H1 (cell line): ENCODE data around the gene SIPA1L3. TPM values are rescaled to one million over a fixed set of nuclear protein-coding genes. Genes with fewer than 3 reads are reported as not detected.

Source experiments
- CTCF ChIA-PET: fragments of 300-600 bp; sonication (Branson Sonifier 250); formaldehyde crosslinking; loops from one replicate; lab custom pipeline; 2021; ENCODE audit not compliant: partially characterized antibody; lab: Charles Lee
- POLR2A ChIA-PET: fragments of 300-600 bp; sonication (Branson Sonifier 250); formaldehyde crosslinking; loops from one replicate; lab custom pipeline; 2021; ENCODE audit warnings: inconsistent platforms; ENCODE audit not compliant: partially characterized antibody; lab: Charles Lee
- DNase-seq, 2 experiments: peaks; one replicate each; pipeline versions ENCODE4 v3.0.0 to v3.0.0-alpha.2; 2010 to 2022; ENCODE audit warnings: low spot score in 2 of 2, low read depth in 1 of 2, mixed read lengths in 1 of 2
- FAIRE-seq: peaks from 2 replicates; lab custom pipeline; 2011; peaks lifted over from hg19 to GRCh38; lab: Jason Lieb, UNC
- H2AFZ ChIP-seq: 2 replicates; pipeline ENCODE4 v1.8.1; 2012; ENCODE audit warnings: low read length, inconsistent platforms
- H2AK5ac ChIP-seq: 2 replicates; pipeline ENCODE4 v1.6.1; 2013; ENCODE audit warnings: low read depth, low read length
- H2BK120ac ChIP-seq: replicated peaks from 2 replicates; pipeline ENCODE3; 2013; ENCODE audit warnings: low read depth, low read length, inconsistent platforms
- H2BK12ac ChIP-seq: 2 replicates; pipeline ENCODE4 v1.6.1; 2013; ENCODE audit warnings: low read depth, low read length
- H2BK15ac ChIP-seq: 2 replicates; pipeline ENCODE4 v1.6.1; 2013; ENCODE audit warnings: low read length
- H2BK20ac ChIP-seq: 2 replicates; pipeline ENCODE4 v1.6.1; 2013; ENCODE audit warnings: low read length
- H2BK5ac ChIP-seq: 2 replicates; pipeline ENCODE4 v1.6.1; 2013; ENCODE audit warnings: low read depth, low read length
- H3K14ac ChIP-seq: 2 replicates; pipeline ENCODE4 v1.6.1; 2013; ENCODE audit warnings: inconsistent platforms; ENCODE audit not compliant: insufficient read length
- H3K18ac ChIP-seq: 2 replicates; pipeline ENCODE4 v1.6.1; 2013; ENCODE audit warnings: low read length; ENCODE audit errors: extremely low read depth
- H3K23ac ChIP-seq: 2 replicates; pipeline ENCODE4 v1.6.1; 2013; ENCODE audit warnings: inconsistent platforms; ENCODE audit not compliant: insufficient read length
- H3K23me2 ChIP-seq: 2 replicates; pipeline ENCODE4 v1.6.1; 2013; ENCODE audit warnings: low read depth, low read length
- H3K27ac ChIP-seq: 2 replicates; pipeline ENCODE4 v1.6.1; 2011; ENCODE audit warnings: low read depth, low read length, inconsistent platforms
- H3K27me3 ChIP-seq, 4 experiments: replicated peaks in 1 of 4; 1 replicate in 1 of 4; 2 replicates in 3 of 4; pipeline versions ENCODE4 v1.6.1 to v1.8.1; 2011 to 2013; ENCODE audit warnings: low read length in 3 of 4, mild to moderate bottlenecking in 3 of 4, inconsistent platforms in 2 of 4, mixed read lengths in 2 of 4, moderate library complexity in 1 of 4; ENCODE audit not compliant: control insufficient read depth in 3 of 4, insufficient read depth in 3 of 4; ENCODE audit errors: extremely low read depth in 1 of 4
- H3K36me3 ChIP-seq, 4 experiments: 2 replicates each; pipeline versions ENCODE4 v1.6.1 to v1.8.1; 2011 to 2013; ENCODE audit warnings: mild to moderate bottlenecking in 4 of 4, low read length in 3 of 4, moderate library complexity in 2 of 4, control low read depth in 1 of 4, inconsistent platforms in 1 of 4; ENCODE audit not compliant: insufficient read depth in 4 of 4, control insufficient read depth in 2 of 4
- H3K4ac ChIP-seq: replicated peaks from 2 replicates; pipeline ENCODE3; 2013; ENCODE audit warnings: low read length, low read depth, mixed read lengths, inconsistent platforms; ENCODE audit not compliant: insufficient read length
- H3K4me1 ChIP-seq, 4 experiments: replicated peaks in 1 of 4; 1 replicate in 1 of 4; 2 replicates in 3 of 4; pipeline versions ENCODE4 v1.6.1 to v1.8.1; 2011 to 2013; ENCODE audit warnings: low read length in 3 of 4, inconsistent platforms in 2 of 4, mixed read lengths in 1 of 4; ENCODE audit not compliant: insufficient read depth in 4 of 4, control insufficient read depth in 3 of 4
- H3K4me2 ChIP-seq, 2 experiments: 2 replicates each; pipeline versions ENCODE4 v1.6.1 to v1.8.1; 2011 to 2013; ENCODE audit warnings: low read depth in 2 of 2, low read length in 2 of 2, control low read depth in 1 of 2, inconsistent platforms in 1 of 2, mild to moderate bottlenecking in 1 of 2; ENCODE audit not compliant: insufficient read depth in 1 of 2
- H3K4me3 ChIP-seq, 4 experiments: fragments of 200-600, 300-600 bp in 1 of 4; sonication (generic), shearing (Covaris generic), sonication (Bioruptor Twin) in 1 of 4; 2 replicates each; pipeline versions ENCODE4 v1.5.1 to v1.8.1; 2011 to 2016; ENCODE audit warnings: low read length in 4 of 4, low read depth in 3 of 4, control low read depth in 2 of 4, inconsistent platforms in 2 of 4, mild to moderate bottlenecking in 2 of 4, mixed read lengths in 1 of 4, moderate library complexity in 1 of 4; ENCODE audit not compliant: insufficient read depth in 2 of 4; ENCODE audit errors: extremely low read depth in 1 of 4
- H3K56ac ChIP-seq: replicated peaks from 2 replicates; pipeline ENCODE3; 2013; ENCODE audit warnings: low read depth, mild to moderate bottlenecking, mixed read lengths, low read length, inconsistent platforms; ENCODE audit not compliant: insufficient read length
- H3K79me1 ChIP-seq: 2 replicates; pipeline ENCODE4 v1.6.1; 2013; ENCODE audit warnings: low read depth, low read length, control low read depth
- H3K79me2 ChIP-seq, 2 experiments: 2 replicates each; pipeline versions ENCODE4 v1.6.1 to v1.8.1; 2012 to 2013; ENCODE audit warnings: low read length in 2 of 2, mild to moderate bottlenecking in 2 of 2, inconsistent platforms in 1 of 2; ENCODE audit not compliant: insufficient read depth in 2 of 2, control insufficient read depth in 1 of 2
- H3K9ac ChIP-seq, 4 experiments: replicated peaks in 1 of 4; 1 replicate in 1 of 4; 2 replicates in 3 of 4; pipeline versions ENCODE4 v1.6.1 to v1.8.1; 2011 to 2013; ENCODE audit warnings: low read depth in 3 of 4, low read length in 3 of 4, control low read depth in 2 of 4, mild to moderate bottlenecking in 2 of 4, moderate library complexity in 2 of 4, inconsistent platforms in 1 of 4; ENCODE audit errors: extremely low read depth in 1 of 4
- H3K9me3 ChIP-seq, 2 experiments: 2 replicates each; pipeline versions ENCODE4 v1.6.1 to v1.8.1; 2012 to 2013; ENCODE audit warnings: mild to moderate bottlenecking in 2 of 2, moderate library complexity in 2 of 2, control low read depth in 1 of 2, inconsistent platforms in 1 of 2, low read depth in 1 of 2, low read length in 1 of 2, mixed read lengths in 1 of 2; ENCODE audit not compliant: insufficient read depth in 2 of 2
- H4K20me1 ChIP-seq, 2 experiments: replicated peaks in 1 of 2; 2 replicates each; pipeline versions ENCODE3 to v1.8.1; 2011 to 2013; ENCODE audit warnings: inconsistent platforms in 2 of 2, low read length in 2 of 2, mild to moderate bottlenecking in 1 of 2; ENCODE audit not compliant: insufficient read depth in 2 of 2, control insufficient read depth in 1 of 2
- H4K5ac ChIP-seq: 2 replicates; pipeline ENCODE4 v1.6.1; 2013; ENCODE audit warnings: low read length, low read depth, mixed read lengths, inconsistent platforms; ENCODE audit not compliant: insufficient read length
- H4K8ac ChIP-seq: 2 replicates; pipeline ENCODE4 v1.8.0; 2013; ENCODE audit warnings: mild to moderate bottlenecking, moderate library complexity, low read length, inconsistent platforms; ENCODE audit not compliant: insufficient read depth; ENCODE audit errors: extremely low read depth
- H4K91ac ChIP-seq: replicated peaks from 2 replicates; pipeline ENCODE3; 2013; ENCODE audit warnings: low read length, mixed read lengths, inconsistent platforms; ENCODE audit not compliant: insufficient read length
- ASH2L ChIP-seq: fragments of 200-600, 300-600 bp; sonication (generic); IDR thresholded peaks from one replicate; pipeline ENCODE4 v1.7.1; 2017; ENCODE audit warnings: low read length
- CBX5 ChIP-seq: fragments of 300-800, 300-1000 bp; sonication (generic); IDR thresholded peaks from 2 replicates; pipeline ENCODE4 v1.7.1; 2016; ENCODE audit warnings: antibody characterized with exemption, low read length, low read depth
- EP300 ChIP-seq, 2 experiments: IDR thresholded peaks; 1 replicate in 1 of 2; 2 replicates in 1 of 2; pipeline ENCODE4 v1.6.1; 2011 to 2012; ENCODE audit warnings: low read depth in 2 of 2, low read length in 2 of 2, mild to moderate bottlenecking in 2 of 2, borderline replicate concordance in 1 of 2, inconsistent platforms in 1 of 2, moderate library complexity in 1 of 2
- GABPA ChIP-seq: IDR thresholded peaks from 2 replicates; pipeline ENCODE4 v1.6.1; 2011; ENCODE audit warnings: mild to moderate bottlenecking, low read length, moderate library complexity, borderline replicate concordance; ENCODE audit not compliant: insufficient read depth
- KDM5A ChIP-seq: fragments of 200-600 bp; IDR thresholded peaks from 2 replicates; pipeline ENCODE4 v1.7.1; 2012; ENCODE audit warnings: mild to moderate bottlenecking, low read length, inconsistent platforms, mixed read lengths
- RBBP5 ChIP-seq: IDR thresholded peaks from 2 replicates; pipeline ENCODE4 v1.7.1; 2012; ENCODE audit warnings: low read depth, mild to moderate bottlenecking, inconsistent platforms, low read length, moderate library complexity, borderline replicate concordance
- SIN3A ChIP-seq, 2 experiments: IDR thresholded peaks in 1 of 2; conservative IDR thresholded peaks in 1 of 2; 2 replicates each; pipeline ENCODE4 v1.6.1; 2011 to 2012; ENCODE audit warnings: low read length in 2 of 2, improper control_type of control experiment in 1 of 2, low read depth in 1 of 2, mild to moderate bottlenecking in 1 of 2
- SP2 ChIP-seq: IDR thresholded peaks from 2 replicates; pipeline ENCODE4 v1.6.1; 2012; ENCODE audit warnings: mild to moderate bottlenecking, low read length, inconsistent platforms
- YY1 ChIP-seq: IDR thresholded peaks from 2 replicates; pipeline ENCODE4 v1.6.1; 2011; ENCODE audit warnings: low read depth, mild to moderate bottlenecking, low read length
- WGBS, 2 experiments: shearing (Covaris generic) in 1 of 2; methylation state at CpG; one replicate each; pipeline versions ENCODE4 v1.1.6 to v1.1.7; 2013 to 2015; ENCODE audit warnings: low lambda C conversion rate in 2 of 2, mixed read lengths in 2 of 2, inconsistent platforms in 1 of 2, low coverage in 1 of 2, missing lambda C conversion rate in 1 of 2; ENCODE audit not compliant: insufficient replicate concordance in 2 of 2, insufficient coverage in 1 of 2, insufficient read length in 1 of 2; ENCODE audit errors: extremely low coverage in 1 of 2, missing lambda C conversion rate in 1 of 2; 5-methylcytosine and 5-hydroxymethylcytosine counted together
- polyA plus RNA-seq, 7 experiments: library from polyadenylated mRNA; depleted of rRNA in 3 of 7; stranded (reverse) in 5 of 7; unstranded in 2 of 7; fragments of >200 nt in 5 of 7; fragments of 200-250 nt in 2 of 7; gene quantifications; 1 replicate in 5 of 7; 2 replicates in 1 of 7; 4 replicates in 1 of 7; pipeline versions ENCODE4 v1.2.1 to v1.2.3, GENCODE V29; 2011 to 2013; ENCODE audit warnings: missing spikeins in 2 of 7, mixed read lengths in 2 of 7
- total RNA-seq: library from RNA; stranded (reverse); fragmentation: NEBNext Ultra II Directional; extraction: Animal tissue kit (Norgen Biotek cat#: 25700); gene quantifications from 2 replicates; pipeline ENCODE4 v1.2.1, GENCODE V29; 2021
- TF ChIP-seq, protein P1 (sequence below): IDR thresholded peaks from 2 replicates; pipeline ENCODE4 v1.6.1; 2012; ENCODE audit warnings: inconsistent platforms
- TF ChIP-seq, protein P2 (sequence below): IDR thresholded peaks from 2 replicates; pipeline ENCODE4 v1.6.1; 2012; ENCODE audit warnings: inconsistent platforms

The SIPA1L3 gene
- total and polyA plus RNA-seq, 2 of the 8 experiments (the other 6 are each of a cell fraction or from before 2014, with no cell fraction given): 15.0 to 54.9 TPM

DNA sequence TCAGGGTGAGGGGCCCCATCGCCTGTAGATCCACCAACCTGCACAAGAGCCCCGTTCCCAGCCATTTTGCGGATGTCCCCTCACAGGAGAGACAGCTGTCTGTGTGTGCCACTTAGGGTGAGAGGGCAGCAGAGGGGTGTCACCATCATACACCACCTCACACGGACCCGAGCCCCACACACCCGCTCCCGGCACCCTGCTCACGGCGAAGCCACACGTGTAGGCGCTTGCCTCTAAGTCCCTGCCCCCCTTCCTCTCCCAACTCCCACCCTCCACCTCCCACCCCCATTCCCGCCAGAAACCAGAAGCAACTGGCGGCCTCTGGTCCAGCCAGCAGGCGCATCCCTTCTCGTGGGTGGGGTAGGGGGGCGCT lies 321.0 kb downstream of the SIPA1L3 start:
- 0% methylated on average over 3 of the region's 16 CpGs; no CpG with 5 or more reads in 1 of the 2 experiments for WGBS, 2 experiments
- H3K4me2 ChIP-seq: peak overlapping the region; percentile 78 to 95
- peak overlapping the region; percentile 83 for H2BK20ac ChIP-seq
- H2BK5ac ChIP-seq: peak overlapping the region; percentile 94; the same call in 1 of the 2 replicates
- no peak overlapping the region for H3K4ac ChIP-seq
- ChIA-PET POLR2A (interaction anchor here (0.9 to 1.8 kb wide), 6 partner anchors 10 to 161 kb away, joined by 3 to 4 read pairs (median 4); partner anchors contain the start of gene SPRED3), CTCF (interaction anchor here (0.6 to 1.9 kb wide), 7 partner anchors 11 to 147 kb away, joined by 3 to 17 read pairs (median 5); no protein-coding TSS in a partner anchor)
- no peak overlapping the region for H2BK120ac ChIP-seq
- peak overlapping the region; percentile 14; the same call in 1 of the 2 replicates for H2BK15ac ChIP-seq
- H3K9ac ChIP-seq: peak overlapping the region in 1 of 4 experiments; percentile 57; a peak in 3 of 7 replicates
- H2BK12ac ChIP-seq: peak overlapping the region; percentile 76
- H4K91ac ChIP-seq: peak overlapping the region; percentile 97
- H2AFZ ChIP-seq: no peak overlapping the region; the same call in 1 of the 2 replicates
- H3K4me3 ChIP-seq: peak overlapping the region; percentile 35 to 60 (median 46)
- H3K27ac ChIP-seq: peak overlapping the region; percentile 54; the same call in 1 of the 2 replicates
- no peak for FAIRE-seq
- peak overlapping the region; percentile 31 for H4K5ac ChIP-seq
- peak overlapping the region; percentile 90 for H3K18ac ChIP-seq
- H3K14ac ChIP-seq: no peak overlapping the region
- no peak overlapping the region for H3K56ac ChIP-seq
- peaks cover 0 to 4% of the 10 kb centered on the region in 2 experiments for H4K20me1 ChIP-seq
- peaks cover 0 to 10% (median 5%) of the 10 kb centered on the region in 4 experiments; a peak in 3 of 7 replicates for H3K27me3 ChIP-seq
- peaks cover 14% of the 10 kb centered on the region for H3K23me2 ChIP-seq
- peak in 1 of 2 experiments; percentile 72 for DNase-seq
- no peaks in the 10 kb centered on the region for H3K9me3 ChIP-seq
- H3K4me1 ChIP-seq: peaks cover 6 to 17% (median 14%) of the 10 kb centered on the region in 4 experiments
- H3K36me3 ChIP-seq: no peaks in the 10 kb centered on the region
- H4K8ac ChIP-seq: no peak overlapping the region
- H3K79me2 ChIP-seq: peaks cover 0 to 5% of the 10 kb centered on the region in 2 experiments; a peak in 2 of 4 replicates
- no peak overlapping the region for H3K23ac ChIP-seq
- H2AK5ac ChIP-seq: no peak overlapping the region
- H3K79me1 ChIP-seq: peaks cover 1% of the 10 kb centered on the region; the same call in 1 of the 2 replicates
- TF ChIP-seq EP300 (IDR thresholded peaks at IDR 0.05; ENCODE audit: borderline replicate concordance in 1 of 2, low read depth in 2 of 2, low read length in 2 of 2) (no peak), CBX5 (no peak), YY1 (peak; percentile 47; the same call in 1 of the 2 replicates), GABPA (no peak), ASH2L (peak; percentile 31), SP2 (no peak), RBBP5 (0 out of 2 replicates have a peak, but pooled peaks have one; percentile 40), KDM5A (no peak), SIN3A (conservative IDR thresholded peaks at IDR 0.05 in 1 of 2, IDR thresholded peaks at IDR 0.05 in 1 of 2; ENCODE audit: low read depth in 1 of 2, low read length in 2 of 2) (peak in 1 of 2 experiments; percentile 3; a peak in 1 of 4 replicates)
- TF ChIP-seq, protein P1, sequence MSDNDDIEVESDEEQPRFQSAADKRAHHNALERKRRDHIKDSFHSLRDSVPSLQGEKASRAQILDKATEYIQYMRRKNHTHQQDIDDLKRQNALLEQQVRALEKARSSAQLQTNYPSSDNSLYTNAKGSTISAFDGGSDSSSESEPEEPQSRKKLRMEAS: peak; percentile 77
- TF ChIP-seq, protein P2, sequence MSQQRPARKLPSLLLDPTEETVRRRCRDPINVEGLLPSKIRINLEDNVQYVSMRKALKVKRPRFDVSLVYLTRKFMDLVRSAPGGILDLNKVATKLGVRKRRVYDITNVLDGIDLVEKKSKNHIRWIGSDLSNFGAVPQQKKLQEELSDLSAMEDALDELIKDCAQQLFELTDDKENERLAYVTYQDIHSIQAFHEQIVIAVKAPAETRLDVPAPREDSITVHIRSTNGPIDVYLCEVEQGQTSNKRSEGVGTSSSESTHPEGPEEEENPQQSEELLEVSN: peak; percentile 63
